Measurements from ENCODE around the gene MBD5. TPM values are rescaled to one million over a fixed set of nuclear protein-coding genes. Genes with fewer than 3 reads are reported as not detected.
"Not testable (repeated sequence)": the region's sequence is repeated elsewhere in the genome, so short reads cannot be mapped to it uniquely, and the experiment has no call there.

Gene MBD5
- polyA plus RNA-seq, 5 donors: 30.5 to 55.6 (median 52.5) TPM

- DNase-seq: no peak
Measured at GRCh38 chr2:148517822-148518221, 496.9 kb downstream of the MBD5 start.

DNA sequence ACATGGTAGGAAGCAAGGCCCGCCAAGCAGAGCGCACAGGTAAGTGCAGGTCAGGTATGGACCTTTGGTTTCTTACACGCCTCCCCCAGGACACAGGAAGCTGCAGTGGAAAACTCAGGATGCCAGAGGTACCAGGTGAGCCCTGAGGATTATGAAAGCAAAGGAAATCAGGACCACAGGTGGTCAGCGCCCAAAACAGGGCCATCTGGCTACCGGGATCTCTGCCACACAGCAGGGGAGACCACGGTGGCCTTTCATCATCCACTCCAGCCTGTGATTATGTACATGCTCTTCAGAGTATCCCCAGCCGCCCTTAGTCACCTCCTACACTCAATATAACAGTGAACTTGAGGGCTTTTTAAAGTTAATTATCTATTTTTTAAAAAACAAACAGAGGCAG, 498.1 kb downstream of the MBD5 start:
- DNase-seq: no peak

GRCh38 chr2:148521181-148521580, 500.3 kb downstream of the MBD5 start:
- DNase-seq: no peak

- no peak for DNase-seq
Measured at GRCh38 chr2:148523315-148523714, 502.4 kb downstream of the MBD5 start.

DNA sequence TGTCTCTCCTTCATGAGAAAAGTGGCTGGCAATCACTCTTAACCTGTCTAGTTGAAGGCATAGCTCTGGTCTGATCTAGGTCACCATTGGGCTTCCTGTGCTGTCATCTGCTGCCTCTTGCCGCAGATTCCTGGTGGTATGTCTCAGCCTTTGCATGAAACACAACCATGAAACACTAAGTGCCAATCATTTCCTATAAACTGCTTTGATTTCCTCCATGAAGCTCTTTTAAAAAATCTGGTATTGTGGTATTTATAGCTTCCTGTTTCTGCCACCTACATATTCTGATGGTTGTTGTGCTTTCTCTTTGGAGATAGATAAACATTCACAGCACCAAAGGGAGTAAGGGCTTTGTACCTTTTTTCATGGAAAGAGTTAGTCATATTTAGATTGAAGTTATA, 503.6 kb downstream of the MBD5 start:
- DNase-seq: no peak

DNA sequence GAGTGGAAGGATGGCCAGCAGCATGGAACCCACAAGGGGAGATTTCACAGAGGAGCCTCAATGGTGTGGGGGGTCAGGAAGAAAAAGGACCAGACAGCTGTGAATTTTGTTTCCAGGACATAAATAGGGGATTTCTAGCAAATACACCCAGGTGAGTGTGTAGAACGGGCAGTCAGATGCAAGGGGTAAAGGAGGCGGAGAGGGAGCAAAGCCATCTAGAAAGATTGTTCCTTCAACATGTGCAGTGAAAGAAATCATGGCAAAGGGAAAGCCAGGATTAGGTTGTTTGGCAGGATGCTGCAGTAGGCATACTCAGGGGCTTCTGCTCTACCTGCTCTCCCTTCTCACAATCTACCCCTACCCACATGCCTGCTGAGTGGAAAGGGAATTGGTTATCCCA, 504.2 kb downstream of the MBD5 start:
- DNase-seq: no peak

- DNase-seq: no peak
Measured at GRCh38 chr2:148526509-148527346, 505.8 kb downstream of the MBD5 start.

DNA sequence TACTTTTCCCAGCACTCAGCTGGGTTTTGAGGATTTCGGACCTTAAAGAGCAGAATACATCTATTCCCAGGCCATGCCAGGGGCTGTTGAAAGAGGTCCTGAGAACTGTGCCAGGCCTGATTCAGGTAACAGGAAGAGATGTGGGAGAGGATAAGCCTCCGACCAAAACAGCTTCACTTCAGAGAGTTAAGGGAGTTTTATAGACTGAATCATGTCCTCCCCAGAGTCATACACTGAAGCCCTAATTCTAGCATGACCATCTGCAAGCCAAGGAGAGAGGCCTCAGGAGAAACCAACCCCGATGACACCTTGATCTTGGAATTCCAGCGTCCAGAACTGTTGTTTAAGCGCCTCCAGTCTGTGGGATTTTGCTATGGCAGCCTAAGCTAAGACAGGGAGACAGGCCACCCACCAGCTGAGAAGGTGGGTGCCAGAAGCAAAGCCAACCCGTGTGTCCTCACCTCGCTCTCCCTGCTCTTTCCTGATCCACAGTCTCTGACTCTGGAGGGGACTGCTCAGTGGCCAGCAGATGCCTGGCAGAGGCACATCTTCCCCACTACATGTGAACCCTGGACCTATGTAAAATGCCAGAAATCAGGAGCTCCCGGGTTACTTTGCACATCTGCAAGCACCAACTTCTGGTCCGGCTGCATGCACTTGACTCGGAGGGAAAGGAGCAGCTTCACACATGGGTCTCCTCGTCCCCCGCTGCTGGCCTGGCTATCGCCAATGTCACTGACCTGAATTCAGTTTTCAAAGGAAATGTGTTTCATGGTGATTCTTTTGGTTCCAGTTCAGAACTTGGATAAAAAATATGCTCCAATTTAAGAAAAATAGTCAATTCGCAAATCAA, 506.8 kb downstream of the MBD5 start:
- DNase-seq: no peak

- no peak for DNase-seq
Measured at GRCh38 chr2:148528356-148529064, 507.6 kb downstream of the MBD5 start.

DNA sequence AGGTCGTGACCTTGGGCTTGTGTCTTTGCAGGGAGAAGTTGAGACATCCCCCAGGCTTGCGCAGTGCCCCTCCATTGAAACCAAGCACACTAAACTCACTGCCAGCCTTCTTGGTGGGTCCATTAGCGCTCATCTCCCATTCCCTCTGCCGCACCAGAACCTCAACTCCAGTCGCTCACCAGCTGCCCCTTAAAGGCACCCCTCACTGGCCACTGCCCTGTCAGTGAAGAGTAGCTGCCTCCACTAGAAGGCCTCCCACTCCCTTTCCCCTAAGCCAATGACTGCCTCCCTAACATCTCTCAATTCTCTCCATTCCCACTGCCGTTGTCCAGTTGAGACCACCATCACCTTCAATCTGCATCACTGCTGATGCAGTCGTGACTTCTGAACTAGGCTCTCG, 508.9 kb downstream of the MBD5 start:
- no peak for DNase-seq

- no peak for DNase-seq
Measured at GRCh38 chr2:148530350-148530749, 509.5 kb downstream of the MBD5 start.

DNA sequence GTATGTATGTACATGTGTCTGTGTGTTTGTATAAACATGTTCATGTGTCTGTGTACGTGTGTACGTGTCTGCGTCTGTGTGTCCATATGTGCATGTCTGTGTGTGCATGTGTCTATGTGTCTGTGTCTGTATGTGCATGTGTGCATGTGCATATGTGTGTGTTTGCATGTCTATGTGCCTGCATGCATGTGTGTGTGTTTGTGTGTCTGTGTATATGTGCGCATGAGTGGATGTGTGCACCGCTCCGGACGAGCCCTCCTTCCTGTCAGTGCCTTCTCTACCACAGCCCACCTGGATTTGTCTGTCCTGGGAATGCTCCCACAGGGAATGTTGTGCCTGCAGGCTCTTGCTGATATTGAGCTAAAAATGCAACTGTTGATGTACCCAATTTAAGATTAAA, 510.3 kb downstream of the MBD5 start:
- no peak for DNase-seq

- DNase-seq: no peak
Measured at GRCh38 chr2:148531669-148532428, 511.0 kb downstream of the MBD5 start.

- DNase-seq: no peak
Measured at GRCh38 chr2:148533004-148533403, 512.1 kb downstream of the MBD5 start.

GRCh38 chr2:148533685-148534084, 512.8 kb downstream of the MBD5 start:
- DNase-seq: no peak

DNA sequence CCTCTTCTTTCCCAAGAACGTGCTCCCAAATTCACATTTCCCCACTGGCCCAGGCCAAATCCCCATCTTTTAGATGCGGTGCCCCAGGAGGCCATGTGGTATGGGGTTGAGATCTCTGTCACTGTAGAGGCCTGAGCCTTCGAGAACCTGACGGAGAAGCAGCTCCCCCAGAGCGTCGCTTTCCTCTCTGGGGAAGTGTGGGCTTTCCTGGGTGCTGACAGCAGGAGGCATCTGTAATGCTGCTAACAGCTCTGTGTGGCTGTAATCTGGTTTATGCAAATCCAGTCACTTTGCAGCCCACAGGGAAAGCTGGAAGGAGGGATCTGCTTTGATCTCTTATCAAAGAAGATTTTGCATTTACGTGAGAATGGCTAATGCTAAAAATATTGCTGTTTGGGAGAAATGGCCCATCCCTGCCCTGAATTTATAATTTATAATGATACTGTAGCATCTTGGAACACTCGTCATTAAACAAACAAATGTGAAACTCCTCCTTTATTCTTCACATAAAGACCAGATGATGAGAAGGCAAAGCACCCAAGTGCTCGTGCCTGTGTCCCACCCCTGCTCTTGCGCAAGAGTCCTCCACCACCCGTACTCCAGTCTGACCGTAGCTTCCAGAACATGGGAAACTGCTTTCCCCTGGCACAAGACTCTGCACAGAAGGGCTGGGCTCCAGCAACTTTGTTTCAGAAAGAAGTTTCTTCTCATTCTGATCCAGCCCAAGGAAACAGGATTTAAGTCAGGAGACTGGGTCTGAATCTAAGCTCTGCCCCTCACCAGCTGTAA, 513.7 kb downstream of the MBD5 start:
- peak in 1 of 2 donors; percentile 31 for DNase-seq

DNA sequence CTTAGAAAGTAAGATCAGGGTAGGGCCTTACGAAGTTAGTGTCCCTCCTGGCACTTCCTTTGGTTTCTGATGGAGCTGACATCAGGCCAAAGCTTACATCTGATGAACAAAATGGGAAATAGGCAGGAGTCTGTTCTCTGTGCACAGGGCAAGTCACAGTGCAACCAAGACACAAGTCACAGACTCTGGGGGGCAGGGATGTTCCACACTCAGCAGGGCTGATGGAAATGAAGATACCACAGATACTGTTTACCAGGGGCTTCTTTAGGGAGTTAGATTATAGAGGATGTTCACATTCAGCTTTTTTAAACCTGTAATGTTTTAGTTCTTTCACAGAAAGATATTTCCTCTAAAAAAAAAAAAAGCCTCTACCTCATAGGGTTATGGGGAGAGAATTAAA, 517.5 kb downstream of the MBD5 start:
- DNase-seq: no peak

DNA sequence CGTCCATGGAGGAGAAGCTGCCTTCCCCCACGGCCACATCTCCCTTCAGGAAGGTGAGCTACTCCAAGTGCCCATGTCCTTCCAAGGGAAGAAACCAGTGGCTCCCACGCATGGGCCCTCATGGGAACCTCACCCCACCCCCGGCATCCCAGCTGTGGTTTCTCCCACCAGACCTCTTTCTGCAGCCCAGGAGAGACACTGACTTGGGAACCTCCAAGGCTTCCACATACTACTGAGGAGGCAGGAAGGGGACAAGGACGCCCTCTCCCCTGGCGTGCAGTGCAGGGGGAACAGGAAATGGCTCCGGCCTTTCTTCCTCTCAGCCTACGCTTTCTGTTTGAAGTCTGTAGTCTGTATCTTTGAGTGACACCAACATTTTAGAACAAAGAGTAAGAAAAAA, 519.1 kb downstream of the MBD5 start:
- DNase-seq: no peak

DNA sequence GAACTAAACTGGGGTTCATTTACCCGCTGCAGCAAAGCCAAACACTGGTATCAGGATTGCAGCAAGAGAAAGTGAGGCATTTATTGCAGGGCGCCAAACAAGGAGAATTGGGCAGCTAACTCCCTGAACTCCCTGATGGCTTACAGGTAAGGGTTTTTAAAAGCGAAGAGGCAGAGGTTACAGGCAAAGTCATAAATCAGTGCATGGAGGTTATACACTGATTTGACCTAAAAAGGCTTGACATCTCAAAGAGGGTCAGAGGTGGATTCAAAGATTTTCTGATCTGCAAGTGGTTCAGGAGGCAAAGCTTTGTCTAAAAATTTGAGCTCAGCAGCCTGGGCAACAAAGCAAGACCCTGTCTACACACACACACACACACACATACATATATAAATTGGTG, 520.9 kb downstream of the MBD5 start:
- no peak for DNase-seq

DNA sequence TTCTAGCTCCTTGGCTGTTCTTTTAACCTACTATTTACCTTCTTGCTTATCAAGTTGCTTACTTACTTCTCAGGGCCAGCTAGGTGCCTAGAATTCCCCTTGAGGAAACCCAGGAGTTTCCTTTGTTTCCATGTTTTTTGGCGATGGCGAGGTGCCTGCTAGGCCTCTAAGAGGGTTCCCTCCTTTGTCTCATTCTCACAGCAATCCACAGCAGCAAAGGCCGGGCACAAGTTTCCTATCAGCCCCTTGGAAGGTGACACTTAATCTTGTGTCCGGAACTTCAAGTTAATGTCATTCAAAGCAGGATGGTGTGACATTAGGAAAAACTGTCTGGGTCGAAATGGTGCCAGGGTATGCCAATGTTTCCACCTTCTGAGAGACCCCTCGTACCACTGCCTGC, 521.7 kb downstream of the MBD5 start:
- no peak for DNase-seq

- DNase-seq: not testable (repeated sequence)
Measured at GRCh38 chr2:148543088-148543540, 522.2 kb downstream of the MBD5 start.
